ENCODE measurements around the gene TMPRSS7.

DNA sequence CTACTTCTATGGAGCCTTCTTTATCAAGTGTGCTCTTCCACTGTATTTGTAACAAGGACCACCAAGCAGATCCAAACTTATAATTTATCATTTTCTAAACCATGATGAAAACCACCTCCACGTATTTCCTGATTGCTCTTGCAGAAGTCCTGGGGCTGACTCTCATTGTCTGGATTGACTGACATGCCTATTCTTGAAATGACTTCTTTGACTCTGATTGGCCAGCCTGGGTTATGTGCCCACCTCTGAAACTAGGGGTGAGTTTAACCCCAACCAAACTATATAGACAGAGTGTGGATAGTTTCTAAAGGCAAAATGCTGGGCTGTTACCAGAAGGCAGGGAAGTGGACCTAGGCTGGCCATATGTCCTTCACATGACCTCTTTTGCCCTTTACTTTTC, 12.7 kb downstream of the TMPRSS7 start:
- TF ChIP-seq, protein P1, sequence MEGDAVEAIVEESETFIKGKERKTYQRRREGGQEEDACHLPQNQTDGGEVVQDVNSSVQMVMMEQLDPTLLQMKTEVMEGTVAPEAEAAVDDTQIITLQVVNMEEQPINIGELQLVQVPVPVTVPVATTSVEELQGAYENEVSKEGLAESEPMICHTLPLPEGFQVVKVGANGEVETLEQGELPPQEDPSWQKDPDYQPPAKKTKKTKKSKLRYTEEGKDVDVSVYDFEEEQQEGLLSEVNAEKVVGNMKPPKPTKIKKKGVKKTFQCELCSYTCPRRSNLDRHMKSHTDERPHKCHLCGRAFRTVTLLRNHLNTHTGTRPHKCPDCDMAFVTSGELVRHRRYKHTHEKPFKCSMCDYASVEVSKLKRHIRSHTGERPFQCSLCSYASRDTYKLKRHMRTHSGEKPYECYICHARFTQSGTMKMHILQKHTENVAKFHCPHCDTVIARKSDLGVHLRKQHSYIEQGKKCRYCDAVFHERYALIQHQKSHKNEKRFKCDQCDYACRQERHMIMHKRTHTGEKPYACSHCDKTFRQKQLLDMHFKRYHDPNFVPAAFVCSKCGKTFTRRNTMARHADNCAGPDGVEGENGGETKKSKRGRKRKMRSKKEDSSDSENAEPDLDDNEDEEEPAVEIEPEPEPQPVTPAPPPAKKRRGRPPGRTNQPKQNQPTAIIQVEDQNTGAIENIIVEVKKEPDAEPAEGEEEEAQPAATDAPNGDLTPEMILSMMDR (IDR thresholded peaks at IDR 0.05 in 4 of 5, conservative IDR thresholded peaks at IDR 0.05 in 1 of 5): no peak
- no peak for TF ChIP-seq POLR2A (IDR thresholded peaks at IDR 0.05)

Data from gastrocnemius medialis (tissue), 4 donors.